HG03520 (cell line): ENCODE data around the gene MYT1.
"Not testable (repeated sequence)": the region's sequence is repeated elsewhere in the genome, so short reads cannot be mapped to it uniquely, and the experiment has no call there.

Experiments used
- ATAC-seq: cut with Tn5 transposase; IDR thresholded peaks from one replicate; pipeline ENCODE4 v1.9.1; 2021; ENCODE audit warnings: mild to moderate bottlenecking, moderate library complexity; ENCODE audit not compliant: unreplicated experiment

The MYT1 gene

GRCh38 chr20:64164123-64164836, at the start of gene MYT1:
TSS of gene MYT1 (plus strand) at chr20:64164452. CDS start at chr20:64198862, 34,410 bp downstream.
- ATAC-seq = no peak

GRCh38 chr20:64115171-64115911, 48.9 kb upstream of the MYT1 start:
- ATAC-seq = no peak

GRCh38 chr20:64116016-64116415, 48.2 kb upstream of the MYT1 start:
- no peak for ATAC-seq

- ATAC-seq = no peak
Observed at GRCh38 chr20:64116541-64117431, 47.5 kb upstream of the MYT1 start.

GRCh38 chr20:64117432-64117777, 46.8 kb upstream of the MYT1 start:
- not testable (repeated sequence) for ATAC-seq

- no peak for ATAC-seq
Observed at GRCh38 chr20:64119301-64119680, 45.0 kb upstream of the MYT1 start.

- no peak for ATAC-seq
Observed at GRCh38 chr20:64119681-64120341, 44.4 kb upstream of the MYT1 start.

- no peak for ATAC-seq
Observed at GRCh38 chr20:64121586-64121985, 42.7 kb upstream of the MYT1 start.

GRCh38 chr20:64122927-64123326, 41.3 kb upstream of the MYT1 start:
- not testable (repeated sequence) for ATAC-seq

GRCh38 chr20:64123517-64123916, 40.7 kb upstream of the MYT1 start:
- not testable (repeated sequence) for ATAC-seq

- ATAC-seq = no peak
Observed at GRCh38 chr20:64129146-64129782, 35.0 kb upstream of the MYT1 start.

- no peak for ATAC-seq
Observed at GRCh38 chr20:64130271-64130670, 34.0 kb upstream of the MYT1 start.

GRCh38 chr20:64130876-64131275, 33.4 kb upstream of the MYT1 start:
- ATAC-seq = no peak

GRCh38 chr20:64131406-64131805, 32.8 kb upstream of the MYT1 start:
- ATAC-seq = no peak

GRCh38 chr20:64133951-64134407, 30.3 kb upstream of the MYT1 start:
- ATAC-seq = no peak

- ATAC-seq = not testable (repeated sequence)
Observed at GRCh38 chr20:64134744-64135143, 29.5 kb upstream of the MYT1 start.

GRCh38 chr20:64136004-64136710, 28.1 kb upstream of the MYT1 start:
- no peak for ATAC-seq

GRCh38 chr20:64137598-64138031, 26.6 kb upstream of the MYT1 start:
- no peak for ATAC-seq

GRCh38 chr20:64138276-64138815, 25.9 kb upstream of the MYT1 start:
- ATAC-seq = no peak
